Heart left ventricle (tissue), 16 donors: ENCODE measurements around the gene DPF1. TPM values are rescaled to one million over a fixed set of nuclear protein-coding genes. Genes with fewer than 3 reads are reported as not detected.
"Not testable (repeated sequence)": the region's sequence is repeated elsewhere in the genome, so short reads cannot be mapped to it uniquely, and the experiment has no call there.

ENCODE experiments used
- ATAC-seq, 4 donors: fragments of 200-7000 bp; cut with Tn5 transposase; one replicate each; pipeline ENCODE4 v1.9.1; 2020 to 2022; ENCODE audit warnings: moderate library complexity in 4 of 4, mild to moderate bottlenecking in 3 of 4, moderate number of reproducible peaks in 1 of 4
- DNase-seq, 5 donors: peaks; one replicate each; pipeline ENCODE4 v3.0.0-alpha.2; 2020
- H3K27ac ChIP-seq, 12 donors: fragments of 200-600 bp; sonication (generic) in 4 of 12; one replicate each; pipeline versions ENCODE4 v1.5.0 to v1.8.0; 2016 to 2022; ENCODE audit warnings: mild to moderate bottlenecking in 2 of 12
- H3K27me3 ChIP-seq, 9 donors: fragments of 200-600 bp; sonication (generic) in 2 of 9; one replicate each; pipeline versions ENCODE4 v1.5.1 to v1.8.0; 2016 to 2022; ENCODE audit warnings: mild to moderate bottlenecking in 3 of 9
- H3K36me3 ChIP-seq, 9 donors: fragments of 200-600 bp; sonication (generic) in 2 of 9; one replicate each; pipeline versions ENCODE4 v1.5.0 to v1.8.0; 2018 to 2022; ENCODE audit warnings: mild to moderate bottlenecking in 2 of 9
- H3K4me1 ChIP-seq, 12 donors: fragments of 200-600 bp; sonication (generic) in 4 of 12; one replicate each; pipeline versions ENCODE4 v1.5.0 to v1.8.0; 2016 to 2022; ENCODE audit warnings: mild to moderate bottlenecking in 3 of 12
- H3K4me3 ChIP-seq, 12 donors: fragments of 200-600 bp; sonication (generic) in 4 of 12; one replicate each; pipeline versions ENCODE4 v1.5.0 to v1.8.0; 2017 to 2022; ENCODE audit warnings: mild to moderate bottlenecking in 9 of 12, moderate library complexity in 4 of 12
- H3K9me3 ChIP-seq, 12 donors: fragments of 200-600 bp; sonication (generic) in 4 of 12; one replicate each; pipeline versions ENCODE4 v1.5.0 to v1.8.0; 2016 to 2022; ENCODE audit warnings: mild to moderate bottlenecking in 1 of 12
- POLR2A ChIP-seq, 2 donors: fragments of 450-650 bp; IDR thresholded peaks; one replicate each; pipeline ENCODE4 v1.6.1; 2017; ENCODE audit warnings: antibody characterized with exemption in 2 of 2, mild to moderate bottlenecking in 2 of 2, moderate library complexity in 2 of 2
- whole genome bisulfite sequencing, 4 donors: extraction: QIAGEN DNeasy Blood & Tissue Kit in 2 of 4; methylation state at CpG; one replicate each; pipeline versions ENCODE4 v1.1.5 to v1.1.7; 2013 to 2018; 5-methylcytosine and 5-hydroxymethylcytosine counted together
- intact Hi-C, 10 donors: fragments of 100-400 bp; cut with DNase I; formaldehyde crosslinking; loops; one replicate each; pipeline versions ENCODE4 v1.11.1 to v1.14.2; 2022
- polyA plus RNA-seq, 2 donors: library from polyadenylated mRNA; stranded (reverse); fragments of 200-250 nt; gene quantifications; one replicate each; pipeline ENCODE4 v1.2.3, GENCODE V29; 2013
- total RNA-seq, 9 donors: library from RNA; depleted of rRNA in 2 of 9; stranded (reverse); fragments of >200 nt in 2 of 9; fragmentation: NEBNext Ultra II Directional in 3 of 9; extraction: Animal tissue kit (Norgen Biotek cat#: 25700) in 3 of 9; gene quantifications; one replicate each; pipeline versions ENCODE4 v1.1.0 to v1.2.4, GENCODE V29; 2016 to 2023
- TF ChIP-seq, protein P1 (sequence below), 12 donors: fragments of 200-600 bp; sonication (generic) in 4 of 12; IDR thresholded peaks; one replicate each; pipeline versions ENCODE4 v1.5.0 to v1.8.0; 2018 to 2022; ENCODE audit warnings: antibody characterized with exemption in 12 of 12, mild to moderate bottlenecking in 5 of 12
- donor health status: ischemic (EF 13 %, LVEDD 7.1; RV severe dilation, severe dysfunction).
- donor health status: healthy with polysubstance abuse.
- donor health status: DM: no; HTN: yes; CAD: no.
- donor health status: DM: no; HTN: no; CAD: no.
- donor health status: ischemic (EF 25% LVEDD 6.9; RV normal size, moderate dysfunction).
- donor health status: ischemic (EF 25% LVEDD 5.7; RV mildly dilated, moderate dysfunction).
- donor health status: healthy.
- donor health status: DM: yes; HTN: yes; CAD: no.
- donor health status: ischemic (EF 35%, LVEDD 5.7; RV mildly dilated, moderate dysfunction).
- donor health status: nonischemic (EF 11% LVEDD 7.7; RV severe dilation, severe dysfunction).
- donor health status: DM: yes; HTN: yes; CAD: no.
- donor health status: PGD.
- donor health status: ischemic (EF 29% LVEDD 5.4; RV normal size, mild dysfunction).
- donor health status: nonischemic (EF 23%, LVEDD 6.1; RV moderate dilation, normal function).

Gene DPF1
- total and polyA plus RNA-seq, 11 donors, result 0.11 to 1.2 (median 0.37) TPM; not detected in 2

DNA sequence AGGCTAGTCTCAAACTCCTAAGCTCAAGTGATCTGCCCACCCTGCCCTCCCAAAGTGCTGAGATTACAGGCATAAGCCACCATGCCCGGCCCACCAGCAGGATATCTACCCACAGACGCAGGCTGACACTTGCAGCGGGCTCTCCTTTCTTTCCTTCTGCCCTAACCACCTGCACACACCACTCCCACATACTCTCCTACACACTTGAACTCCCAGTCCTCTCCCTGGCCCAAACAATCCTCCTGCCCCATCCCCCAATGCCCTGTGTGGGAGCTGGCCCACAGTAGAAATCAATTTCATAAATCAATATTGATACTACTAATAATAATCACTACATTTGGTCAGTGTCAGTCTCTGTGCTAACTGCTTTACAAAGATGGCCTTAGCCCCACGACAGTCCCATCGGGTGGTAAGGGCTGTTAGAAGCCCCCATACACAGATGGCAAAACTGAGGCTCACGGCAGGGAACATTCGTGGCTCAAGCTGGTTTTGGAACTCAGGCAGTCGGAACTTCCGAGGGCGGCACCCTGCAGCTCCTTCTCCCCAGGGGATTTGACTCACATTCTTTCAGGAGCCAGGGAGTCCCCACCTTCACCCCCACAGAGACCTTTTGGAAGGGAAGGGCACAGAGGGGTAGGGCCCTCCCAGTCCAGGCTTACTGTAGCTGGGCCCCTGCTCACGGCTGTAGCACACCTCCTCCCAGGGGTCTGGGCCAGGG, 3.4 kb upstream of the DPF1 start:
- TF ChIP-seq, protein P1, sequence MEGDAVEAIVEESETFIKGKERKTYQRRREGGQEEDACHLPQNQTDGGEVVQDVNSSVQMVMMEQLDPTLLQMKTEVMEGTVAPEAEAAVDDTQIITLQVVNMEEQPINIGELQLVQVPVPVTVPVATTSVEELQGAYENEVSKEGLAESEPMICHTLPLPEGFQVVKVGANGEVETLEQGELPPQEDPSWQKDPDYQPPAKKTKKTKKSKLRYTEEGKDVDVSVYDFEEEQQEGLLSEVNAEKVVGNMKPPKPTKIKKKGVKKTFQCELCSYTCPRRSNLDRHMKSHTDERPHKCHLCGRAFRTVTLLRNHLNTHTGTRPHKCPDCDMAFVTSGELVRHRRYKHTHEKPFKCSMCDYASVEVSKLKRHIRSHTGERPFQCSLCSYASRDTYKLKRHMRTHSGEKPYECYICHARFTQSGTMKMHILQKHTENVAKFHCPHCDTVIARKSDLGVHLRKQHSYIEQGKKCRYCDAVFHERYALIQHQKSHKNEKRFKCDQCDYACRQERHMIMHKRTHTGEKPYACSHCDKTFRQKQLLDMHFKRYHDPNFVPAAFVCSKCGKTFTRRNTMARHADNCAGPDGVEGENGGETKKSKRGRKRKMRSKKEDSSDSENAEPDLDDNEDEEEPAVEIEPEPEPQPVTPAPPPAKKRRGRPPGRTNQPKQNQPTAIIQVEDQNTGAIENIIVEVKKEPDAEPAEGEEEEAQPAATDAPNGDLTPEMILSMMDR (IDR thresholded peaks at IDR 0.05), result no peak
- no peak for TF ChIP-seq POLR2A (IDR thresholded peaks at IDR 0.05)
- intact Hi-C loops, result loop anchor here in 8 of 10 donors (5.0 to 10.0 kb wide), 7 partner anchors 80 to 333 kb away; partner anchors contain the start of genes SIPA1L3 (in 1 of the 8) and WDR87 (in 1 of the 8)
- DNase-seq (no peak), ATAC-seq (no peak)
- peaks cover 19 to 81% (median 50%) of the 10 kb centered on the region in 9 donors for H3K27me3 ChIP-seq
- H3K27ac ChIP-seq, result no peak overlapping the region
- H3K36me3 ChIP-seq, result no peaks in the 10 kb centered on the region
- WGBS, 4 donors, result 63 to 84% (median 68%) methylated on average over 10 to 11 of the region's 11 CpGs
- peaks cover 7 to 25% (median 18%) of the 10 kb centered on the region in 12 donors for H3K4me1 ChIP-seq
- no peak overlapping the region for H3K4me3 ChIP-seq
- no peaks in the 10 kb centered on the region for H3K9me3 ChIP-seq

DNA sequence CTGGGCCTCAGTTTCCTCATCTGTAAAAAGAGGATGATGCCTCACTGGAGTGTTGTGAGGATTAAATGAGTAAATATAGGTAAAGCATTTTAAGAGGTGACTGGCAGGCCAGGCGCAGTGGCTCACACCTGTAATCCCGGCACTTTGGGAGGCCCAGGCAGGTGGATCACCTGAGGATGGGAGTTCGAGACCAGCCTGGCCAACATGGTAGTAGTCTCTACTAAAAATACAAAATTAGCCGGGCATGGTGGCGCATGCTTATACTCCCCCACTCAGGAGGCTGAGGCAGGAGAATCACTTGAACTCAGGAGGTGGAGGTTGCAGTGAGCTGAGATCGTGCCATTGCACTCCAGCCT, 819 bp upstream of the DPF1 start:
- not testable (repeated sequence) for DNase-seq, H3K4me3 ChIP-seq, H3K27ac ChIP-seq, ATAC-seq, H3K9me3 ChIP-seq, H3K36me3 ChIP-seq
- intact Hi-C loops, result loop anchor here in 8 of 10 donors (5.0 to 10.0 kb wide), 7 partner anchors 78 to 330 kb away; partner anchors contain the start of genes SIPA1L3 (in 1 of the 8) and WDR87 (in 1 of the 8)
- WGBS, 4 donors, result 83 to 94% (median 92%) methylated on average over 6 of the region's 6 CpGs
- peaks cover 7 to 25% (median 18%) of the 10 kb centered on the region in 12 donors for H3K4me1 ChIP-seq
- peaks cover 23 to 91% (median 59%) of the 10 kb centered on the region in 9 donors for H3K27me3 ChIP-seq

DNA sequence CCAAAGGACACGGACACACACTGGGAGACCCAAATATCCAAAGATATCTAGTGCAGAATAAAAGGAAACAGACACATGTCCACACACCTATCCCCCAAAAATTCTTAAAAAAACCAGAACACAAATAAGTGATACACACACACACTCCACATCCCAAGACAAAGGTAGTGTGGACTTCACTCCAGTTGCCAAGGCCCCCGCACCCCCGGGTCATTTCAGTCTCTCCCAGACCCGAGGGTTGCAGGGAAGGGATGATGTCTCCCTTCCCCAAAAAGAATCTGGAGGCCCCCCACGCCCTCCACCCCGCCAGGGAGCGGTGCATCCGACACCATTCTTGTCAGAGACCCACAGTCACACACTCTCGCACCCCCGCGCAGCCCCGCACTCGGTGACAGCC, 407 bp downstream of the DPF1 start:
- DNase-seq, result no peak
- no peaks in the 10 kb centered on the region for H3K36me3 ChIP-seq
- intact Hi-C loops, result loop anchor here in 4 of 10 donors (10.0 kb wide), 3 partner anchors 79 to 329 kb away; partner anchors contain the start of genes SIPA1L3 (in 1 of the 4) and WDR87 (in 1 of the 4)
- H3K4me1 ChIP-seq, result peaks cover under 1 to 17% (median 10%) of the 10 kb centered on the region in 12 donors
- 9 to 17% (median 11%) methylated on average over 8 to 13 of the region's 13 CpGs for WGBS, 4 donors
- peak overlapping the region; percentile 14 to 58 (median 46) for H3K4me3 ChIP-seq
- H3K9me3 ChIP-seq, result no peaks in the 10 kb centered on the region
- peaks cover 16 to 92% (median 51%) of the 10 kb centered on the region in 9 donors for H3K27me3 ChIP-seq
- H3K27ac ChIP-seq, result no peak overlapping the region
- ATAC-seq, result no peak
- TF ChIP-seq POLR2A (IDR thresholded peaks at IDR 0.05), result no peak
- TF ChIP-seq, protein P1 (IDR thresholded peaks at IDR 0.05), result no peak

DNA sequence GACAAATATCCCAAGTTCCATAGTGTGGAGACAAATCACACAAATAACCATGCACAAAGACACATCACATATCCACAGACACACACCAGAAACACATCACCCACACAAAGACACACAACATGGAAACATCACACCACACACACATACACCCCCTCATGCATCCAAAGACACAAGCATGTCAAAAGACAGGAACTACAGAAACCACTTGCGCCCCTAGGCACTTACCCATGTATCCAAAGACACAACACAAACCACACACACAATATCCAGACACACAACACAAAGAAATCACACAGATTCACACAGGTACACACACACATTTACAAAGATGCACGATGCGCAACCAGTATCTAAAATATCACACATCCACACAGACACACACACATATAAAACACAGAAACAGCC, 901 bp downstream of the DPF1 start:
- no peaks in the 10 kb centered on the region for H3K9me3 ChIP-seq
- DNase-seq (no peak), ATAC-seq (no peak)
- H3K27me3 ChIP-seq, result peaks cover 14 to 90% (median 46%) of the 10 kb centered on the region in 9 donors
- intact Hi-C loops, result loop anchor here in 4 of 10 donors (10.0 kb wide), 3 partner anchors 78 to 328 kb away; partner anchors contain the start of genes SIPA1L3 (in 1 of the 4) and WDR87 (in 1 of the 4)
- H3K36me3 ChIP-seq, result no peaks in the 10 kb centered on the region
- 88 to 94% (median 90%) methylated on average over 3 of the region's 3 CpGs for WGBS, 4 donors
- TF ChIP-seq POLR2A (IDR thresholded peaks at IDR 0.05), result no peak
- TF ChIP-seq, protein P1 (IDR thresholded peaks at IDR 0.05), result no peak
- peaks cover 0 to 12% (median 5%) of the 10 kb centered on the region in 12 donors for H3K4me1 ChIP-seq
- no peak overlapping the region for H3K27ac ChIP-seq
- H3K4me3 ChIP-seq, result no peak overlapping the region
